NCI-H345 (cell line): ENCODE measurements around the gene MPZL3.

Experiments used
- DNase-seq: peaks from one replicate; lab custom pipeline; 2025; lab: John Stamatoyannopoulos, UW

The MPZL3 gene

GRCh38 chr11:118232659-118233058 is 19.5 kb downstream of the MPZL3 start:
- no peak for DNase-seq

- DNase-seq: no peak
These were observed 20.7 kb downstream of the MPZL3 start for GRCh38 chr11:118231461-118231860.

GRCh38 chr11:118230088-118230487 is 22.1 kb downstream of the MPZL3 start:
- DNase-seq: no peak

- DNase-seq: no peak
These were observed 22.8 kb downstream of the MPZL3 start for GRCh38 chr11:118229274-118229847.

- DNase-seq: no peak
These were observed 24.0 kb downstream of the MPZL3 start for GRCh38 chr11:118227865-118228785.

- no peak for DNase-seq
These were observed 25.4 kb downstream of the MPZL3 start for GRCh38 chr11:118226781-118227180.

GRCh38 chr11:118226296-118226695 is 25.9 kb downstream of the MPZL3 start:
- DNase-seq: no peak

- DNase-seq: no peak
These were observed 27.5 kb downstream of the MPZL3 start, which contains the start of gene JAML for GRCh38 chr11:118224511-118225188. Gene JAML, minus strand, starts transcription at chr11:118225011. Its CDS starts 10,145 bp downstream, at chr11:118214866.

GRCh38 chr11:118223992-118224391 is 28.2 kb downstream of the MPZL3 start:
- no peak for DNase-seq

GRCh38 chr11:118223570-118223969 is 28.6 kb downstream of the MPZL3 start:
- DNase-seq: no peak

- no peak for DNase-seq
These were observed 29.7 kb downstream of the MPZL3 start for GRCh38 chr11:118222437-118222836.

GRCh38 chr11:118221419-118221818 is 30.7 kb downstream of the MPZL3 start:
- DNase-seq: no peak

GRCh38 chr11:118219732-118220131 is 32.4 kb downstream of the MPZL3 start:
- no peak for DNase-seq

- no peak for DNase-seq
These were observed 32.9 kb downstream of the MPZL3 start for GRCh38 chr11:118219244-118219643.

GRCh38 chr11:118217575-118217974 is 34.6 kb downstream of the MPZL3 start:
- no peak for DNase-seq

- DNase-seq: no peak
These were observed 35.3 kb downstream of the MPZL3 start for GRCh38 chr11:118216621-118217481.

GRCh38 chr11:118215765-118216164 is 36.4 kb downstream of the MPZL3 start:
- no peak for DNase-seq

- no peak for DNase-seq
These were observed 36.9 kb downstream of the MPZL3 start for GRCh38 chr11:118215262-118215661.

- DNase-seq: no peak
These were observed 37.8 kb downstream of the MPZL3 start for GRCh38 chr11:118214210-118214914.

- DNase-seq: no peak
These were observed 38.4 kb downstream of the MPZL3 start for GRCh38 chr11:118213781-118214180.

GRCh38 chr11:118213201-118213600 is 39.0 kb downstream of the MPZL3 start:
- no peak for DNase-seq
